Adrenal gland (tissue), 5 donors: ENCODE measurements around the gene SFXN5.

Source experiments
- POLR2A ChIP-seq, 2 donors: fragments of 450-650 bp; IDR thresholded peaks; one replicate each; pipeline ENCODE4 v1.6.1; 2017; ENCODE audit warnings: antibody characterized with exemption in 2 of 2, mild to moderate bottlenecking in 2 of 2, moderate library complexity in 1 of 2
- TF ChIP-seq, protein P1 (sequence below), 6 experiments: fragments of 450-650 bp in 4 of 6; fragments of 200-600 bp in 2 of 6; sonication (generic) in 1 of 6; IDR thresholded peaks; 1 replicate in 5 of 6; 2 replicates in 1 of 6; pipeline versions ENCODE4 v1.5.1 to v1.8.0; 2016 to 2021; ENCODE audit warnings: antibody characterized with exemption in 6 of 6, mild to moderate bottlenecking in 2 of 6, moderate library complexity in 1 of 6
- donor health status: DM: no; HTN: no; CAD: no.

DNA sequence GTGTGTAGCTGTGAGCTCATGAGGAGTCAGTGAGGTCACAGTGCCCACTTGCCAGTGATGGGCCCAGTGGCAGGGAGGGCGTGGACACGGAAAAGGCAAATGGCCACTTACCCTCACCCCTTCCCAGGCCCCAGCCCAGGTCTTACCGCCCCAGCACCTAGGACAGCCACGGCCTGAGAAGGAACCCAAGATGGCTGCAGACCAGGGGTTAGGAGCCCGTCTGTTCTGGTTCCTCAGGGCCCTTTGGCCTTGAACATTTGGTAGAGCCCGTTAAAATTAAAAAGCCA is 80.1 kb downstream of the SFXN5 start:
- TF ChIP-seq, protein P1, sequence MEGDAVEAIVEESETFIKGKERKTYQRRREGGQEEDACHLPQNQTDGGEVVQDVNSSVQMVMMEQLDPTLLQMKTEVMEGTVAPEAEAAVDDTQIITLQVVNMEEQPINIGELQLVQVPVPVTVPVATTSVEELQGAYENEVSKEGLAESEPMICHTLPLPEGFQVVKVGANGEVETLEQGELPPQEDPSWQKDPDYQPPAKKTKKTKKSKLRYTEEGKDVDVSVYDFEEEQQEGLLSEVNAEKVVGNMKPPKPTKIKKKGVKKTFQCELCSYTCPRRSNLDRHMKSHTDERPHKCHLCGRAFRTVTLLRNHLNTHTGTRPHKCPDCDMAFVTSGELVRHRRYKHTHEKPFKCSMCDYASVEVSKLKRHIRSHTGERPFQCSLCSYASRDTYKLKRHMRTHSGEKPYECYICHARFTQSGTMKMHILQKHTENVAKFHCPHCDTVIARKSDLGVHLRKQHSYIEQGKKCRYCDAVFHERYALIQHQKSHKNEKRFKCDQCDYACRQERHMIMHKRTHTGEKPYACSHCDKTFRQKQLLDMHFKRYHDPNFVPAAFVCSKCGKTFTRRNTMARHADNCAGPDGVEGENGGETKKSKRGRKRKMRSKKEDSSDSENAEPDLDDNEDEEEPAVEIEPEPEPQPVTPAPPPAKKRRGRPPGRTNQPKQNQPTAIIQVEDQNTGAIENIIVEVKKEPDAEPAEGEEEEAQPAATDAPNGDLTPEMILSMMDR (IDR thresholded peaks at IDR 0.05), result no peak
- TF ChIP-seq POLR2A (IDR thresholded peaks at IDR 0.05), result no peak
